Transverse colon (tissue), 4 donors: Measurements from ENCODE around the gene FLAD1. TPM values are rescaled to one million over a fixed set of nuclear protein-coding genes. Genes with fewer than 3 reads are reported as not detected.
A peak's percentile ranks its signal among the peaks of the same experiment; 100 is the strongest.

Experiments used
- DNase-seq: peaks from one replicate; pipeline ENCODE4 v3.0.0-alpha.2; 2019
- H3K27ac ChIP-seq, 4 donors: fragments of 200-600 bp; sonication (generic); 2 replicates each; pipeline ENCODE4 v1.5.1; 2016 to 2018; ENCODE audit warnings: inconsistent platforms in 4 of 4
- H3K27me3 ChIP-seq: fragments of 200-600 bp; sonication (generic); 2 replicates; pipeline ENCODE4 v1.5.1; 2017; ENCODE audit warnings: inconsistent platforms
- H3K36me3 ChIP-seq, 4 donors: fragments of 200-600 bp; sonication (generic); 2 replicates each; pipeline ENCODE4 v1.5.1; 2017 to 2019; ENCODE audit warnings: inconsistent platforms in 4 of 4
- H3K4me1 ChIP-seq, 4 donors: fragments of 200-600 bp; sonication (generic); 2 replicates each; pipeline ENCODE4 v1.5.1; 2017 to 2020; ENCODE audit warnings: inconsistent platforms in 4 of 4
- H3K4me3 ChIP-seq, 4 donors: fragments of 200-600 bp; sonication (generic); 1 replicate in 1 of 4; 2 replicates in 3 of 4; pipeline versions ENCODE4 v1.5.1 to v1.6.1; 2017 to 2019; ENCODE audit warnings: inconsistent platforms in 4 of 4
- H3K9me3 ChIP-seq, 2 donors: fragments of 200-600 bp; sonication (generic); 2 replicates each; pipeline ENCODE4 v1.5.1; 2017 to 2019; ENCODE audit warnings: inconsistent platforms in 2 of 2
- CTCF ChIP-seq, 5 experiments: fragments of 200-600 bp in 3 of 5; fragments of 450-650 bp in 2 of 5; sonication (generic) in 3 of 5; IDR thresholded peaks; 1 replicate in 2 of 5; 2 replicates in 3 of 5; pipeline ENCODE4 v1.5.1; 2016 to 2017; ENCODE audit warnings: antibody characterized with exemption in 5 of 5, inconsistent platforms in 3 of 5, mild to moderate bottlenecking in 2 of 5, moderate library complexity in 1 of 5
- EP300 ChIP-seq: sonication (generic); formaldehyde crosslinking; IDR thresholded peaks from one replicate; pipeline ENCODE4 v1.6.1; 2017; ENCODE audit warnings: antibody characterized with exemption, low read depth
- POLR2A ChIP-seq: fragments of 450-650 bp; IDR thresholded peaks from one replicate; pipeline ENCODE4 v1.6.1; 2016; ENCODE audit warnings: antibody characterized with exemption, mild to moderate bottlenecking, moderate library complexity
- POLR2AphosphoS5 ChIP-seq, 3 donors: sonication (generic); formaldehyde crosslinking; IDR thresholded peaks; one replicate each; pipeline ENCODE4 v1.6.1; 2016; ENCODE audit warnings: antibody characterized with exemption in 3 of 3
- WGBS, 2 donors: methylation state at CpG; one replicate each; pipeline ENCODE4 v1.1.5; 2018; ENCODE audit warnings: low coverage in 1 of 2; 5-methylcytosine and 5-hydroxymethylcytosine counted together
- in situ Hi-C, 4 donors: fragments of 200-750 bp; cut with MboI; loops; one replicate each; pipeline versions ENCODE4 v1.15.0 to v1.15.1; 2017; ENCODE audit warnings: low sequenced_read_pairs in 3 of 4, low pct_ligation_motif_present in 1 of 4, low pct_unique_long_range_greater_than_20kb in 1 of 4
- intact Hi-C: fragments of 100-400 bp; cut with DNase I; formaldehyde crosslinking; loops from one replicate; pipeline ENCODE4 v1.15.1; 2023; ENCODE audit warnings: low total_unique reads
- total RNA-seq, 4 donors: library from RNA; depleted of rRNA; stranded (reverse); fragments of >200 nt; gene quantifications; one replicate each; pipeline ENCODE4 v1.1.0, GENCODE V29; 2016

Gene FLAD1
- total RNA-seq, 4 donors from 2014 or later: 32.7 to 42.4 (median 36.0) TPM

DNA sequence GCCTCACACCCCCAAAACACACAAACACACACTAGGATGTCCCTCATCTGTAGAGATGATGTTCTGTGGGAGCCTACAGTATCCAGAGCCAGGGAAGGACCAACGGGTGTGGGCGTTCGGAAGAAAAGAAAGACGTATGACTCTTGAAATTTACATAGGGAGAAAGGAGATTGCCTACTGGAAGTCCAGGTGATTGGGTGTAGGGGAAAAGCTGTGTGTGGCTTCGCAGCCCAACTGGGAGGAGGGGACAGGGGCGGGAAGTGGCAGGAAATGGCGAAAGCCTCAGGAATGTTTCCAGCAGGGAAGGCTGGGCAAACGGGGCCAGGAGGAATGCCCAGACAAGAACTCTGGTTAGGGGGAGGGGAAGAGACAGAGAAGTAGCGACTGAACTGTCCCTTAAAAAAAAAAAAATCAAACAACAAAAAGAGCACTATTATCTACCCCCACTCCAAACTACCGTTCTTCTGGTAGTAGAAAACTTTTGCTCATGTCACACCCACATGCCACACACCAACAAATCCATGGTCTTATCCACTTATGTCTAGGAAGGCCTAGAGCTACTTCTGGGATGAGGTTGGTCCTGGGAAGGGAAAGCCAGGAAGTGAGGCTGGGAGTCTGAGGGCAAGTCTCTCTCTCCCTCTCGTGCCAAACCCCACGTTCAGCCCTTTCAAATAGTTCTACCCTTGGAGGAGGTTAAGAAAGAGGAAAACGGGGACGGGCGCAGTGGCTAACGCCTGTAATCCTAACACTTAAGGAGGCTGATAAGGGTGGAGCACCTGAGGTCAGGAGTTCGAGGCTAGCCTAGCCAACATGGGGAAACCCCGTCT lies 10.4 kb upstream of the FLAD1 start:
- intact Hi-C loops: no loop called here
- WGBS, 2 donors: 7 to 24% methylated on average over 15 to 18 of the region's 18 CpGs

GRCh38 chr1:154973344-154974101 lies 9.6 kb upstream of the FLAD1 start:
- 5 to 10% methylated on average over 22 to 37 of the region's 37 CpGs for WGBS, 2 donors
- Histone ChIP-seq H3K36me3 (peaks cover 0 to 6% (median 0%) of the 10 kb centered on the region in 4 donors), H3K4me3 (peak overlapping the region; percentile 61 to 72 (median 68)), H3K27ac (peak overlapping the region; percentile 97 to 99 (median 99)), H3K27me3 (no peaks in the 10 kb centered on the region), H3K4me1 (peaks cover 35 to 63% (median 54%) of the 10 kb centered on the region in 4 donors), H3K9me3 (no peaks in the 10 kb centered on the region)
- in situ Hi-C loops (loop anchor here in 3 of 4 donors (25.0 kb wide), 1 partner anchor 89 kb away; the partner anchor contains the start of genes ADAM15 (in 3 of the 3) and EFNA4 (in 3 of the 3)), intact Hi-C loops (no loop called here)
- TF ChIP-seq CTCF (IDR thresholded peaks at IDR 0.05) (peak in 2 of 5 experiments; percentile 17 to 37), EP300 (peak; percentile 6), POLR2AphosphoS5 (IDR thresholded peaks at IDR 0.05) (peak; percentile 91 to 96 (median 92)), POLR2A (peak; percentile 83)
- peak; percentile 99 for DNase-seq

More for the DNA sequence above, 10.4 kb upstream of the FLAD1 start:
- DNase-seq: peak; percentile 74
- in situ Hi-C loops: loop anchor here in 3 of 4 donors (25.0 kb wide), 1 partner anchor 90 kb away; the partner anchor contains the start of genes ADAM15 (in 3 of the 3) and EFNA4 (in 3 of the 3)
- Histone ChIP-seq H3K27ac (peak overlapping the region; percentile 97 to 99 (median 99)), H3K4me1 (peaks cover 35 to 63% (median 54%) of the 10 kb centered on the region in 4 donors), H3K4me3 (peak overlapping the region in 3 of 4 donors; percentile 61 to 70 (median 65)), H3K9me3 (no peaks in the 10 kb centered on the region), H3K27me3 (no peaks in the 10 kb centered on the region), H3K36me3 (peaks cover 0 to 4% (median 0%) of the 10 kb centered on the region in 4 donors)
- TF ChIP-seq POLR2A (peak; percentile 30), EP300 (no peak), POLR2AphosphoS5 (IDR thresholded peaks at IDR 0.05) (peak in 1 of 3 donors; percentile 57), CTCF (IDR thresholded peaks at IDR 0.05) (no peak)

DNA sequence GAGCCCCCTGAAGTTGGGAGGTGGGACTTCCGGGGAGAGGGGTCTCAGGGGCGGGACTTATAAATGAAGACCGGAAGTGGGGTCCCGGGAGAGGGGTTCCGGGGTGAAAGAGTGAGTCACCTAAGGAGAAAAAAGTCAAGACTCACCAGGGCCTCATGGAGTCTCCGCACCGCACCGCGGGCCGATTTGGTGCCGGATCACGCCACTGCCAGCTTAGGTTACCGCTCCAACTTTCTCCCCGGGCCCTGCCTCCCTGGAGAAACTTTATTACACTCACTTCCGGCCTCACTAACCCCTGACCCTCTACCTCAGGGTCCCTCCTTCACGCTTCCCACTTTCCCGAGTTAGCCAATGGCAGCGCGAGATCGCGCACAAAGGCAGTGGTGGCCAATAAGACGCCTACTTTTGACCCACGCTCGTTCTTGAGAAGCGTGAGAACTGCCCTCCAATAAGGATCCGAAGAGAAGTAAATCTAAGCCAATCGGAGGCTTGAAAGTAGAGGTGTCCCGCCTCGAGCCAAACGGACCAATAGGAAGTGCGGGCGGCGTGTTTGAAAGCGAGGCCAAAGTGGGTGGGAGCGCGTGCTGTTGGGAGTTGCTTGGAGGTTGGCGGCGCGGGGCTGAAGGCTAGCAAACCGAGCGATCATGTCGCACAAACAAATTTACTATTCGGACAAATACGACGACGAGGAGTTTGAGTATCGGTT lies 8.9 kb upstream of the FLAD1 start, which contains the start of gene CKS1B:
Gene CKS1B, plus strand, starts transcription at position 580 of the 706 bp plus-strand sequence. Its CDS starts 65 bp downstream, at position 645.
- in situ Hi-C loops (loop anchor here in 3 of 4 donors (25.0 kb wide), 1 partner anchor 88 kb away; the partner anchor contains the start of genes ADAM15 (in 3 of the 3) and EFNA4 (in 3 of the 3)), intact Hi-C loops (no loop called here)
- 0 to 1% methylated on average over 5 to 47 of the region's 47 CpGs for WGBS, 2 donors
- Histone ChIP-seq H3K36me3 (peaks cover 0 to 6% (median 0%) of the 10 kb centered on the region in 4 donors), H3K27me3 (no peaks in the 10 kb centered on the region), H3K4me1 (peaks cover 35 to 58% (median 49%) of the 10 kb centered on the region in 4 donors), H3K27ac (peak within 1 kb of the TSS; percentile 97 to 99 (median 99)), H3K9me3 (no peaks in the 10 kb centered on the region), H3K4me3 (peak within 1 kb of the TSS; percentile 61 to 72 (median 68))
- DNase-seq: peak; percentile 97
- peak; percentile 43 to 89 (median 74) for TF ChIP-seq POLR2AphosphoS5 (IDR thresholded peaks at IDR 0.05)
- no peak for TF ChIP-seq EP300
- TF ChIP-seq CTCF (IDR thresholded peaks at IDR 0.05): no peak
- TF ChIP-seq POLR2A: peak; percentile 66
